Small intestine (tissue), 7 donors: Measurements from ENCODE around the gene BCAR3. TPM values are rescaled to one million over a fixed set of nuclear protein-coding genes. Genes with fewer than 3 reads are reported as not detected.

Source experiments
- DNase-seq, 2 donors: peaks; one replicate each; pipeline versions ENCODE4 v3.0.0 to v3.0.0-alpha.2; 2013
- FAIRE-seq: peaks from 2 replicates; lab custom pipeline; 2012; peaks lifted over from hg19 to GRCh38; lab: Jason Lieb, UNC
- H3K27ac ChIP-seq, 3 donors: one replicate each; pipeline ENCODE4 v1.5.1; 2013; ENCODE audit warnings: low read length in 2 of 3, mild to moderate bottlenecking in 2 of 3, control low read depth in 1 of 3, inconsistent platforms in 1 of 3, low read depth in 1 of 3, moderate library complexity in 1 of 3
- H3K27me3 ChIP-seq, 3 donors: one replicate each; pipeline ENCODE4 v1.6.1; 2013; ENCODE audit warnings: low read length in 3 of 3, inconsistent platforms in 1 of 3; ENCODE audit not compliant: control insufficient read depth in 3 of 3, insufficient read depth in 3 of 3
- H3K36me3 ChIP-seq, 3 donors: one replicate each; pipeline ENCODE4 v1.6.1; 2013; ENCODE audit warnings: low read length in 3 of 3, inconsistent platforms in 1 of 3, low read depth in 1 of 3, mild to moderate bottlenecking in 1 of 3, moderate library complexity in 1 of 3; ENCODE audit not compliant: control insufficient read depth in 3 of 3, insufficient read depth in 2 of 3
- H3K4me1 ChIP-seq, 3 donors: one replicate each; pipeline ENCODE4 v1.6.1; 2013; ENCODE audit warnings: low read length in 2 of 3, inconsistent platforms in 1 of 3, low read depth in 1 of 3, mild to moderate bottlenecking in 1 of 3, moderate library complexity in 1 of 3; ENCODE audit not compliant: control insufficient read depth in 3 of 3, insufficient read depth in 2 of 3
- H3K4me3 ChIP-seq, 3 donors: one replicate each; pipeline ENCODE4 v1.5.1; 2013; ENCODE audit warnings: low read length in 3 of 3, control low read depth in 1 of 3, inconsistent platforms in 1 of 3, low read depth in 1 of 3, mild to moderate bottlenecking in 1 of 3, moderate library complexity in 1 of 3
- H3K9me3 ChIP-seq, 2 donors: one replicate each; pipeline ENCODE4 v1.6.1; 2013; ENCODE audit warnings: low read depth in 1 of 2, low read length in 1 of 2; ENCODE audit not compliant: control insufficient read depth in 2 of 2, insufficient read depth in 1 of 2
- WGBS, 3 donors: extraction: QIAGEN DNeasy Blood & Tissue Kit; methylation state at CpG; one replicate each; pipeline ENCODE4 v1.1.7; 2013; 5-methylcytosine and 5-hydroxymethylcytosine counted together
- polyA plus RNA-seq, 4 donors: library from polyadenylated mRNA; stranded (reverse) in 3 of 4; unstranded in 1 of 4; fragments of 200-250 nt in 3 of 4; fragments of 120-200 nt in 1 of 4; gene quantifications; one replicate each; pipeline versions ENCODE4 v1.2.1 to v1.2.3, GENCODE V29; 2013
- donor health status: healthy with polysubstance abuse.
- donor health status: control.
- donor health status: control.
- donor health status: Bipolar disorder and iron deficiency.
- donor health status: healthy.

Gene BCAR3
- polyA plus RNA-seq, 4 donors = 15.9 to 26.2 (median 20.1) TPM

DNA sequence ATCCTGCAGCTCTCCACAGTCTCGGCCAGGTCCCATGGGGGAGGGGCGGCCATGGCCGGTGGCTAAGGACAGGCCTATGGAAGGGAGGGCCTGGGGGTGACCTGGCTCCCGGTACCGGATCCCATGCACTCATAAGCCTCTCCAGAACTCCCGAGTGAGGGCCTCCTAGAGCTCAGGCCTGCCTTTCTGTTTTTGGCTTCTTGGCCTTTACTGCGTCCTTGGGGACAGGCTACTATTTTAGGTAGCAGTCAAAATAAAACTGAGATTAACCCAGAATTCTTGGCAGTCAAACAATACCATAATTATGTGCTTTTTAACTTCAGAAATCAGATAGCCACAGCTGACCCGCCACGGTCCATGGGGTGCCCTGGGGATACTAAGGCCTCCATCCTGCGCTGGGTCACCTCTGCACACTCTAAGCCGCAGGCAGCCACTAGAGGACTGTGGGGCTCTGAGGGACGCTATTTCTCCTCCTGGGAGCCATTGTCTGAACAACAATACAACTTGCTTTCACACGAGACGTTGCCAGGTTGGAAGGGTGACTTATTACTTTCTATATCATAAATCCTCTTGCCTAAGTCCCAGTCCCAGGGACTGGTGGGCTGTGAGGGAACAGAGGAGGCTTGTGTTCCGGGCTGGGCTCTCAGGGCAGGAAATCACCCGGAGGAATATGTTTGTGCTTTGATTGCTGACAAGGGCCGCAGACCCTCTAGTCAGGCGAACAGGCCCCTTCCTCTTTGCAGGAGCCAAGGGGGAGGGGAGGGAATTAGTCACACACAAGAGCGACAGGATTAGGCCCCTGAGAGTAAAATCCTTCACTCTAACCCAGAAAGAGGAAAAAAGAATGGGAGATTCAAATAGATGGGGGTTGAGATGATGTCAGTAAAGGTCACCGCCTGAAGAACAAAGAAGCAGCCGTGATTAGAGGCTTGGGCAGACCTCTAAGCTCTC, 40.7 kb upstream of the BCAR3 start:
- FAIRE-seq (no peak), DNase-seq (no peak)
- Histone ChIP-seq H3K4me1 (no peaks in the 10 kb centered on the region), H3K36me3 (no peaks in the 10 kb centered on the region), H3K27me3 (no peaks in the 10 kb centered on the region), H3K9me3 (no peaks in the 10 kb centered on the region), H3K4me3 (no peak overlapping the region), H3K27ac (peak overlapping the region in 1 of 3 donors; percentile 39)
- WGBS, 3 donors = 74 to 87% (median 85%) methylated on average over 21 of the region's 21 CpGs

DNA sequence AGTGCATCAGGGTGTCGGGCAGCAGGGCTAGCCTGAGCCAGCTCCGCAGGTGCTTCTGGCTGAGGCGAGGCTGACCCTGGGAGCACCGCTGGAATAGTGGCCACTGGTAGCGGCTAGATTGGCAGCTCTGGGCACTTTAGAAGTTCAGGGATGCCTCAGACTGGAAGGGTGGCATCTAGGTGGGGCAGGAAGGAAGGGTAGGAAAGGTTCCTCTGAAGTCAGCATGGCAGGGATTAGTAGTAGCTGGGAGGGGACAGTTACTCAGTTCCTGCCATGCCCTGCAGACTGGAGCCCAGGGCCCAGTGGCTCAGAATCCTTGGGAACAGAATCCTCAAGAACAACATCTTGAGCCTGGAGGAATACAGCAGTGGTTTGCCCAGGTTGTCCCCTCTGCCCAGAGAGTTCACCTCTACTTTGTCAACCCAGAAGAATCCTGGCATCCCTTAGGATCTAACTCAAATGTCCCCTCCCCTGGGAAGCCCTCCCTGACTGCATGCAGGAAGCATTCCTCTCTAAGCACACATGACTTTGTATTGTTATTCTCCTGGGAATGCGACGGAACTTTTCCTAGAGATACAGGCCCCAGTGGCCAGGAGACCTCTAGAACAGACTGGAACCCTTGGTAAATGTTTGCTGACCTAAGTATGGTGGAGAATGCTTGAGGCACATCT, 39.5 kb upstream of the BCAR3 start:
- H3K9me3 ChIP-seq = peaks cover 0 to 6% of the 10 kb centered on the region in 2 donors
- no peaks in the 10 kb centered on the region for H3K27me3 ChIP-seq
- no peaks in the 10 kb centered on the region for H3K4me1 ChIP-seq
- DNase-seq = no peak
- FAIRE-seq = no peak
- H3K36me3 ChIP-seq = no peaks in the 10 kb centered on the region
- H3K4me3 ChIP-seq = no peak overlapping the region
- WGBS, 3 donors = 94 to 95% (median 94%) methylated on average over 7 of the region's 7 CpGs
- no peak overlapping the region for H3K27ac ChIP-seq

DNA sequence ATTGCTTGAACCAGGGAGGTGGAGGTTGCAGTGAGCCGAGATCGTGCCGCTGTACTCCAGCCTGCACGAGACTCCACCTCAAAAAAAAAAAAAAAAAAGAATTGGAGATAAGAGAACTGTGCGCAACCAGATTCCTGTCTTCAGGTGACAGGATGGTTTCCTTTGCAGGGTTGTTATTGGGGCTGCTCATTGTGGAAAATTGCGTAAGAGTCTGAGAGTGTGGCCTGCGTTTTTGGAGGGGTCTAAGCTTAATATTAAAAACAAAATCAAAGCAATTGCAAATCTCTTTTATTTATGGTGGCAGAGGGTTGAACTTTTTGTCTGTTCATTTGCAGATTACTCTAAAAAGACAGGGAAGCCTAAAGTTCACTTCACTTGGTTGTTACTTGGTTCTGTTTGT, 36.0 kb upstream of the BCAR3 start:
- DNase-seq (no peak), FAIRE-seq (no peak)
- Histone ChIP-seq H3K27ac (no peak overlapping the region), H3K27me3 (no peaks in the 10 kb centered on the region), H3K36me3 (no peaks in the 10 kb centered on the region), H3K9me3 (peaks cover 0 to 6% of the 10 kb centered on the region in 2 donors), H3K4me1 (peaks cover 0 to 15% (median 4%) of the 10 kb centered on the region in 3 donors), H3K4me3 (no peak overlapping the region)
- WGBS, 3 donors = 89 to 93% (median 92%) methylated on average over 7 of the region's 7 CpGs

DNA sequence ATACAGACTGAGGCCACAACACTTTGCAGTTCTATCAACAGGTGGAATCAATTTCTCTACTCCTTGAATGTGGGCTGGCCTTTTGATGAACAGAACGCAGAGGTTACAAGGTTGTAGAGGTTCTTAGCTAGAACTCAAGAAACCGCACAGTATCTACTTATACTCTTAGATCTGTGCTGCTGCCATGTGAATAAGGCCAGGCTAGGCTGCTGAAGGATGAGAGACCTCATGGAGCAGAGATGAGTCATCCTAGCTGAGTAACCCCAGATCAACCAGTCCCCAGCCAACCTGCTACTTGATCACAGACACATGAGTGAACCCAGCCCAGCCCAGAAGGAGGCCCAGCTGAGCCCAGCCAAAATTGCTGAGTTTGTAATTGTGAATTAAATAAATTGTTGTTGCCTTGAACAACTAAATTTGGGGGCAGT, 35.3 kb upstream of the BCAR3 start:
- no peak for DNase-seq
- no peak for FAIRE-seq
- Histone ChIP-seq H3K4me1 (peaks cover 0 to 19% (median 4%) of the 10 kb centered on the region in 3 donors), H3K36me3 (no peaks in the 10 kb centered on the region), H3K4me3 (no peak overlapping the region), H3K27me3 (no peaks in the 10 kb centered on the region), H3K9me3 (peaks cover 0 to 6% of the 10 kb centered on the region in 2 donors), H3K27ac (no peak overlapping the region)
- WGBS, 3 donors = 88 to 98% (median 90%) methylated on average over 2 of the region's 2 CpGs

DNA sequence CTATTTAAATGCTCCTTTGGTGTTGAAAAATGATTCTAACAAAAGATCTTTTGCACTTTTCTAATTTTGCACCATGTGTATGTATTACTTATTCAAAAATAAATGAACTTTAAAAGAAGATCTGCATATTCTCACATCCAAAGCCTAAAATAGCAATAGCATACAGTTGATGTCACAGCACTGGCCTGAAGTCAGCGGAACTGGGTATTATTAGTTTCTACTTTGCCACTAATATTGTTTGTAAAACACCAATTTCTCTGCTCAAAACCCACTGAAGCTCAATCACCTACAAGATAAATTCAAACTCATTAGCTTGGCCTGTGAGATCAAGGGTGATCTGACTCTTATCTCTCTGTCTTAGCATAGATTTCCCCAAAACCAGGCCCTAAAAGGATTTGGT, 34.5 kb upstream of the BCAR3 start:
- no peaks in the 10 kb centered on the region for H3K36me3 ChIP-seq
- no peak for FAIRE-seq

DNA sequence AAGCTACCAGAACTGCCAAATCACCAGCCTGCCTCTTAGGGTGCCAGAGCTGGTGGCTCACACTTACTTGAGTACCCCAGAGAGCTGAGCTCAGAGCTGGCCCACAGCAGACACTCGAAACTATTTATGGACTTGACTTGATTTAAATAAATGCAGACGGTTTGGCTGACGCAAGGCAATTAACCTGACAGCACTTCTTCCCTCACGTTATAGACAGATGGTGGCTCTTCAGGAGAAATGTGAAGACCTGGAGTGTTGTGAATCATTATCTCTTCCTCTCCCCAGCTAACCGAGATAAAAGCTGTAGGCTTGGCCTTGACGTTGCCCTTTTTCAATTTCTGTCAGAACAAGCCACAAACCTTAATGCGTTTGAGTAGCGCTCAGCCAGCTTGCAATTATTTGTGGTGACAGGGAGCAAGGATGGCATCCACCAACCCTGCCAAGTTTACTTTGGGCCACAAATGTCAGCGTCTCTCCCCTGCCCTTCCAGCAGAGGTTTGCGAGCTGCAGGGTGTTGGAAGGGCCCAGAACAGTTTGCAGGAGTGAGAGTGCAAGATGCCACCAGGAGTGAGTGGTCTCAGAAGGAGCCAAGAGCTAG, 34.0 kb upstream of the BCAR3 start:
- peak overlapping the region in 1 of 3 donors; percentile 32 for H3K27ac ChIP-seq
- no peaks in the 10 kb centered on the region for H3K27me3 ChIP-seq
- H3K4me1 ChIP-seq = peaks cover 0 to 21% (median 4%) of the 10 kb centered on the region in 3 donors
- FAIRE-seq (no peak), DNase-seq (peak in 1 of 2 donors; percentile 7)
- H3K9me3 ChIP-seq = peaks cover 0 to 6% of the 10 kb centered on the region in 2 donors
- 44 to 53% (median 50%) methylated on average over 10 of the region's 10 CpGs for WGBS, 3 donors
- H3K36me3 ChIP-seq = no peaks in the 10 kb centered on the region
- no peak overlapping the region for H3K4me3 ChIP-seq

More for the DNA sequence above, 34.5 kb upstream of the BCAR3 start:
- H3K27me3 ChIP-seq = no peaks in the 10 kb centered on the region
- no peak overlapping the region for H3K4me3 ChIP-seq
- H3K27ac ChIP-seq = no peak overlapping the region
- 94 to 100% (median 95%) methylated on average over 1 of the region's 1 CpG for WGBS, 3 donors
- no peak for DNase-seq
- peaks cover 0 to 19% (median 4%) of the 10 kb centered on the region in 3 donors for H3K4me1 ChIP-seq
- peaks cover 0 to 6% of the 10 kb centered on the region in 2 donors for H3K9me3 ChIP-seq

DNA sequence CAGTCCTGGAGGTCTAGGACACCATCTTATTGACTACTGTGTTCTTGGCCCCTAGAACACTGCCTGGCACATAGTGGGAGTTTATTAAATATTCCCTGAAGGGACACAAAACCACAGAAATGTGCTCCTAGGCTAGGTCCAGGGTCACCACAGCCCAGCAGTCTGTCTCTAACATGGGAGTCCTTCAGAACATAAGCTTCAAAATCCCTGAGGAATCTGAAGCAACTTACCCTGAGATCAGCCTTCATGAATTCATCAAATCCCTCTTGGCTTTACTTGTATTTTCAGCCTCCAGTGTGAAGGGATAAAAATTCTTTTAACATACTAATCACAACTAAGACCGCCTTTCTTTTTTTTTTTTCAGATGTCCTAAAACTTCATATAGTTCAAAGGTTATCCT, 32.7 kb upstream of the BCAR3 start:
- no peak overlapping the region for H3K27ac ChIP-seq
- no peak overlapping the region for H3K4me3 ChIP-seq
- no peaks in the 10 kb centered on the region for H3K27me3 ChIP-seq
- FAIRE-seq = no peak
- no peak for DNase-seq
- H3K4me1 ChIP-seq = peaks cover 3 to 29% (median 5%) of the 10 kb centered on the region in 3 donors
- WGBS, 3 donors = 90 to 100% (median 91%) methylated on average over 1 of the region's 1 CpG
- no peaks in the 10 kb centered on the region for H3K36me3 ChIP-seq
- H3K9me3 ChIP-seq = peaks cover 0 to 6% of the 10 kb centered on the region in 2 donors

DNA sequence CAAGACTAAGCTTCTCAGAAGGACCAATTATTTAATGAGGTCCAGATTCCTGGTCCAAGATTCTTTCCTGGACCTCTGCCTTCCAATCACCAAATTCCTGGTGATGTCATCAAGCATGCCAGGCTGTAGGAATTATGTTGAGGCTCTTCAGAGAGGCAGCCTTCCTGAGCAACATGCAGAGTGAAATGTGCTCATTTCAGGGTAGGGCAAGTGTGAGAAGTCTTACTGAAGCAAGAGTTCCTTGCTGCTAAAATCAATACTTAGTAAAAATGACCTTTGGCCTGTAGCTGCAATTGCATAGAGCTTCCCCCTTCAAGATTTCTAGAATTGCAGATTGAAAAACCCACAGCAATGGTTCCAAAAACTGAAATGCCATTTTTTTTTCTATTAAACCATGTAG, 31.7 kb upstream of the BCAR3 start:
- Histone ChIP-seq H3K9me3 (peaks cover 0 to 6% of the 10 kb centered on the region in 2 donors), H3K4me3 (no peak overlapping the region), H3K4me1 (peaks cover 3 to 38% (median 10%) of the 10 kb centered on the region in 3 donors), H3K36me3 (no peaks in the 10 kb centered on the region), H3K27ac (no peak overlapping the region), H3K27me3 (no peaks in the 10 kb centered on the region)
- DNase-seq (peak; percentile 53 to 67), FAIRE-seq (no peak)
